Gastrocnemius medialis (tissue), 4 donors: ENCODE results near the gene SRRM2. TPM values are rescaled to one million over a fixed set of nuclear protein-coding genes. Genes with fewer than 3 reads are reported as not detected.

Experiments used
- ATAC-seq, 2 donors: fragments of 150-250 bp; one replicate each; pipeline ENCODE4 v1.9.1; 2016
- DNase-seq, 2 donors: peaks; one replicate each; pipeline ENCODE4 v3.0.0-alpha.2; 2019
- H3K27ac ChIP-seq, 4 donors: fragments of 200-600 bp; sonication (generic); 1 replicate in 1 of 4; 2 replicates in 3 of 4; pipeline ENCODE4 v1.5.1; 2016 to 2018; ENCODE audit warnings: mild to moderate bottlenecking in 2 of 4, moderate library complexity in 1 of 4
- H3K27me3 ChIP-seq, 3 donors: fragments of 200-600 bp; sonication (generic) in 2 of 3; 1 replicate in 1 of 3; 2 replicates in 2 of 3; pipeline versions ENCODE4 v1.5.1 to v1.6.0; 2016 to 2019; ENCODE audit warnings: mild to moderate bottlenecking in 1 of 3, moderate library complexity in 1 of 3
- H3K36me3 ChIP-seq, 2 donors: fragments of 200-600 bp; sonication (generic) in 1 of 2; one replicate each; pipeline ENCODE4 v1.5.1; 2017 to 2018
- H3K4me1 ChIP-seq, 2 donors: fragments of 200-600 bp; sonication (generic) in 1 of 2; one replicate each; pipeline ENCODE4 v1.5.1; 2016 to 2017; ENCODE audit warnings: mild to moderate bottlenecking in 2 of 2
- H3K4me3 ChIP-seq, 4 donors: fragments of 200-600 bp; sonication (generic) in 3 of 4; 1 replicate in 1 of 4; 2 replicates in 3 of 4; pipeline ENCODE4 v1.5.1; 2016 to 2019; ENCODE audit warnings: mild to moderate bottlenecking in 2 of 4
- H3K9me3 ChIP-seq, 3 donors: fragments of 200-600 bp; sonication (generic) in 2 of 3; 1 replicate in 1 of 3; 2 replicates in 2 of 3; pipeline ENCODE4 v1.5.1; 2016 to 2019
- POLR2A ChIP-seq, 2 donors: fragments of 450-650 bp; IDR thresholded peaks; one replicate each; pipeline ENCODE4 v1.6.1; 2017; ENCODE audit warnings: antibody characterized with exemption in 2 of 2, mild to moderate bottlenecking in 2 of 2, moderate library complexity in 2 of 2
- in situ Hi-C, 4 donors: fragments of 200-750 bp; cut with MboI; loops; one replicate each; pipeline versions ENCODE4 v1.15.0 to v1.8.0; 2017; ENCODE audit warnings: low sequenced_read_pairs in 4 of 4
- intact Hi-C: fragments of 100-400 bp; cut with DNase I; formaldehyde crosslinking; loops from one replicate; pipeline ENCODE4 v1.15.1; 2023; ENCODE audit warnings: low total_unique reads
- total RNA-seq, 4 donors: library from RNA; depleted of rRNA; stranded (reverse); fragments of >200 nt; gene quantifications; one replicate each; pipeline versions ENCODE4 v1.1.0 to v1.2.3, GENCODE V29; 2016
- TF ChIP-seq, protein P1 (sequence below), 5 experiments: fragments of 450-650 bp in 3 of 5; fragments of 200-600 bp in 2 of 5; sonication (generic) in 2 of 5; IDR thresholded peaks in 4 of 5; conservative IDR thresholded peaks in 1 of 5; 1 replicate in 4 of 5; 2 replicates in 1 of 5; pipeline ENCODE4 v1.5.1; 2016 to 2019; ENCODE audit warnings: antibody characterized with exemption in 5 of 5, mild to moderate bottlenecking in 3 of 5, moderate library complexity in 3 of 5

SRRM2 gene
- total RNA-seq, 4 donors from 2014 or later: 151 to 205 (median 164) TPM

- H3K4me1 ChIP-seq: no peaks in the 10 kb centered on the region
- intact Hi-C loops: no loop called here
- peaks cover 0 to 31% of the 10 kb centered on the region in 2 donors for H3K36me3 ChIP-seq
- H3K27ac ChIP-seq: no peak overlapping the region
- ATAC-seq: no peak
- TF ChIP-seq POLR2A (IDR thresholded peaks at IDR 0.05): no peak
- TF ChIP-seq, protein P1, sequence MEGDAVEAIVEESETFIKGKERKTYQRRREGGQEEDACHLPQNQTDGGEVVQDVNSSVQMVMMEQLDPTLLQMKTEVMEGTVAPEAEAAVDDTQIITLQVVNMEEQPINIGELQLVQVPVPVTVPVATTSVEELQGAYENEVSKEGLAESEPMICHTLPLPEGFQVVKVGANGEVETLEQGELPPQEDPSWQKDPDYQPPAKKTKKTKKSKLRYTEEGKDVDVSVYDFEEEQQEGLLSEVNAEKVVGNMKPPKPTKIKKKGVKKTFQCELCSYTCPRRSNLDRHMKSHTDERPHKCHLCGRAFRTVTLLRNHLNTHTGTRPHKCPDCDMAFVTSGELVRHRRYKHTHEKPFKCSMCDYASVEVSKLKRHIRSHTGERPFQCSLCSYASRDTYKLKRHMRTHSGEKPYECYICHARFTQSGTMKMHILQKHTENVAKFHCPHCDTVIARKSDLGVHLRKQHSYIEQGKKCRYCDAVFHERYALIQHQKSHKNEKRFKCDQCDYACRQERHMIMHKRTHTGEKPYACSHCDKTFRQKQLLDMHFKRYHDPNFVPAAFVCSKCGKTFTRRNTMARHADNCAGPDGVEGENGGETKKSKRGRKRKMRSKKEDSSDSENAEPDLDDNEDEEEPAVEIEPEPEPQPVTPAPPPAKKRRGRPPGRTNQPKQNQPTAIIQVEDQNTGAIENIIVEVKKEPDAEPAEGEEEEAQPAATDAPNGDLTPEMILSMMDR (IDR thresholded peaks at IDR 0.05 in 4 of 5, conservative IDR thresholded peaks at IDR 0.05 in 1 of 5): no peak
- H3K9me3 ChIP-seq: no peaks in the 10 kb centered on the region
- in situ Hi-C loops: no loop called here
- no peak overlapping the region for H3K4me3 ChIP-seq
- no peak for DNase-seq
- H3K27me3 ChIP-seq: peaks cover 0 to 7% (median 2%) of the 10 kb centered on the region in 3 donors
These were observed 41.7 kb upstream of the SRRM2 start for GRCh38 chr16:2710711-2711231.

DNA sequence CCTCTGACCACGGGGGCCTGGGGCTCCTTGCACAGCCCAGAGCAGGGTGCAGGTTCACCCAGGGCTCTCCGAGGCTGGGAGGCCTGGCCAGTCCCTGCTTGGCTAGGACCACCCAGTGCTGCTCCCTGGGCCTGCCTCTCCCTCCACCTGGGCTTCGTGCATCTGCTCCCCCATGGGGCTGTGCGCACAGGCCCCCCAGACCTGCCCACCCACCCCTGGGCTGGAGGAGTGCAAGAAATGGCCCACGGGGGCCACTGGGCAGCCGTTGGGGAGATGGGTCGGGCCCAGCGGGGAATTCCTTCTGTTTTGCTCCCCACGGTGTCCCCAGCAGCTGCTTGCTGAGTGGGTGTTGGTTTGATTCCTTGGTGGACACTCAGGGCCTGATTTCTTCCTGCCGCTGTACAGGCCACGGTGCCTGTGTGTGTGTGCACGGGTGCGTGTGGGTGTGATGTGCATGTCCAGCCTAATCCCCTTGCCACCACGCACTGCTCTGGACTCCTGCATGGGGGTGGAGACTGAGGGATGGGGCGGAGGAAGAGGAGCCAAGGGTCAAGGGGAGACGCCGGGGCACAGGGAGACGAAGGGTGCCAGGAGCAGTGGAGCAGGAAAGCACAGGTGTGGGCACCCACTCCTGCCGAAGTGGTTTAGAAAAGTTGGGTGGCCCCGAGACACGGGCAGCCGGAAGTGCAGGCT, 40.9 kb upstream of the SRRM2 start:
- ATAC-seq: no peak
- in situ Hi-C loops: no loop called here
- H3K36me3 ChIP-seq: peaks cover 0 to 31% of the 10 kb centered on the region in 2 donors

GRCh38 chr16:2712063-2712441, 40.4 kb upstream of the SRRM2 start:
- no peak for TF ChIP-seq POLR2A (IDR thresholded peaks at IDR 0.05)
- TF ChIP-seq, protein P1 (IDR thresholded peaks at IDR 0.05 in 4 of 5, conservative IDR thresholded peaks at IDR 0.05 in 1 of 5): no peak
- no peak overlapping the region for H3K4me3 ChIP-seq
- H3K27me3 ChIP-seq: peaks cover 0 to 14% (median 5%) of the 10 kb centered on the region in 3 donors
- H3K9me3 ChIP-seq: no peaks in the 10 kb centered on the region
- H3K36me3 ChIP-seq: peaks cover 0 to 29% of the 10 kb centered on the region in 2 donors
- DNase-seq: no peak
- in situ Hi-C loops (no loop called here), intact Hi-C loops (no loop called here)
- no peak overlapping the region for H3K27ac ChIP-seq
- no peak for ATAC-seq
- H3K4me1 ChIP-seq: no peaks in the 10 kb centered on the region

More for the DNA sequence above, 40.9 kb upstream of the SRRM2 start:
- peaks cover 0 to 14% (median 5%) of the 10 kb centered on the region in 3 donors for H3K27me3 ChIP-seq
- TF ChIP-seq, protein P1 (IDR thresholded peaks at IDR 0.05 in 4 of 5, conservative IDR thresholded peaks at IDR 0.05 in 1 of 5): no peak
- TF ChIP-seq POLR2A (IDR thresholded peaks at IDR 0.05): no peak
- no peaks in the 10 kb centered on the region for H3K9me3 ChIP-seq
- no peak for DNase-seq
- no peak overlapping the region for H3K27ac ChIP-seq
- H3K4me3 ChIP-seq: no peak overlapping the region
- no peaks in the 10 kb centered on the region for H3K4me1 ChIP-seq
- intact Hi-C loops: no loop called here

- Histone ChIP-seq H3K9me3 (no peaks in the 10 kb centered on the region), H3K27me3 (peaks cover 0 to 14% (median 5%) of the 10 kb centered on the region in 3 donors), H3K36me3 (peaks cover 0 to 24% of the 10 kb centered on the region in 2 donors), H3K4me1 (no peaks in the 10 kb centered on the region), H3K27ac (no peak overlapping the region), H3K4me3 (no peak overlapping the region)
- intact Hi-C loops (no loop called here), in situ Hi-C loops (no loop called here)
- ATAC-seq: no peak
- DNase-seq: no peak
- no peak for TF ChIP-seq POLR2A (IDR thresholded peaks at IDR 0.05)
- TF ChIP-seq, protein P1 (IDR thresholded peaks at IDR 0.05 in 4 of 5, conservative IDR thresholded peaks at IDR 0.05 in 1 of 5): no peak
These were observed 39.9 kb upstream of the SRRM2 start for GRCh38 chr16:2712546-2712945.
